Neural cell (in vitro differentiated cells): ENCODE results near the gene SRC. TPM values are rescaled to one million over a fixed set of nuclear protein-coding genes. Genes with fewer than 3 reads are reported as not detected.

Source experiments
- H2AFZ ChIP-seq: fragments of 200-600, 300-800 bp; sonication (generic), shearing (Covaris generic); 2 replicates; pipeline ENCODE4 v1.6.0; 2014; ENCODE audit warnings: low read depth, mild to moderate bottlenecking, antibody characterized with exemption, low read length, moderate library complexity
- H3F3A ChIP-seq: fragments of 200-600 bp; shearing (Covaris generic); 2 replicates; pipeline ENCODE4 v1.6.1; 2016; ENCODE audit warnings: mild to moderate bottlenecking, moderate library complexity, mixed read lengths, antibody characterized with exemption, low read length; ENCODE audit not compliant: insufficient read depth, poor library complexity, severe bottlenecking
- H3K27ac ChIP-seq: fragments of 200-600, 300-800 bp; sonication (generic), shearing (Covaris generic); 2 replicates; pipeline ENCODE4 v1.5.1; 2014; ENCODE audit warnings: mild to moderate bottlenecking, low read length, moderate library complexity
- H3K27me3 ChIP-seq: fragments of 300-800, 200-600 bp; sonication (generic), shearing (Covaris generic); 2 replicates; pipeline ENCODE4 v1.6.0; 2014; ENCODE audit warnings: mild to moderate bottlenecking, low read depth, low read length, moderate library complexity; ENCODE audit not compliant: insufficient read depth
- H3K36me3 ChIP-seq: fragments of 300-800, 200-600 bp; sonication (generic), shearing (Covaris generic); 2 replicates; pipeline ENCODE4 v1.5.1; 2014; ENCODE audit warnings: mild to moderate bottlenecking, antibody characterized with exemption, low read length, moderate library complexity; ENCODE audit not compliant: insufficient read depth
- H3K4me2 ChIP-seq: fragments of 300-800, 200-600 bp; sonication (generic), shearing (Covaris generic); 2 replicates; pipeline ENCODE4 v1.6.0; 2014; ENCODE audit warnings: mild to moderate bottlenecking, low read length
- H3K4me3 ChIP-seq: fragments of 300-800, 200-600 bp; sonication (generic), shearing (Covaris generic); 2 replicates; pipeline ENCODE4 v1.5.1; 2014; ENCODE audit warnings: mild to moderate bottlenecking, low read length, moderate library complexity
- H3K79me2 ChIP-seq: fragments of 200-600 bp; shearing (Covaris generic); replicated peaks from 2 replicates; pipeline ENCODE4 v1.6.0; 2014; ENCODE audit warnings: mild to moderate bottlenecking, low read length, moderate library complexity; ENCODE audit not compliant: insufficient read depth
- H3K9ac ChIP-seq: fragments of 300-800, 200-600 bp; sonication (generic), shearing (Covaris generic); 2 replicates; pipeline ENCODE4 v1.6.1; 2016; ENCODE audit warnings: mild to moderate bottlenecking, low read length, mixed read lengths
- H3K9me2 ChIP-seq: fragments of 200-600 bp; shearing (Covaris generic); 2 replicates; pipeline ENCODE4 v1.6.1; 2016; ENCODE audit warnings: mild to moderate bottlenecking, low read length, mixed read lengths; ENCODE audit not compliant: insufficient read depth
- H3K9me3 ChIP-seq: fragments of 200-600, 300-800 bp; sonication (generic), shearing (Covaris generic); 2 replicates; pipeline ENCODE4 v1.6.1; 2016; ENCODE audit warnings: mild to moderate bottlenecking, mixed run types, low read length, moderate library complexity, mixed read lengths
- H4K20me1 ChIP-seq: fragments of 200-600 bp; shearing (Covaris generic); 2 replicates; pipeline ENCODE4 v1.6.1; 2016; ENCODE audit warnings: mild to moderate bottlenecking, mixed run types; ENCODE audit not compliant: insufficient read depth
- EP300 ChIP-seq: fragments of 450-650 bp; conservative IDR thresholded peaks from 2 replicates; pipeline ENCODE4 v1.6.1; 2014; ENCODE audit warnings: antibody characterized with exemption, mild to moderate bottlenecking, moderate library complexity; ENCODE audit not compliant: poor library complexity, severe bottlenecking
- EZH2 ChIP-seq: fragments of 200-600, 300-800 bp; shearing (Covaris generic), sonication (generic); IDR thresholded peaks from 2 replicates; pipeline ENCODE4 v1.6.1; 2014; ENCODE audit warnings: antibody characterized with exemption, low read length, borderline replicate concordance, mild to moderate bottlenecking; ENCODE audit not compliant: insufficient read depth, poor library complexity, severe bottlenecking
- MXI1 ChIP-seq: fragments of 450-650 bp; conservative IDR thresholded peaks from 2 replicates; pipeline ENCODE4 v1.6.1; 2014; ENCODE audit warnings: antibody characterized with exemption, mild to moderate bottlenecking; ENCODE audit not compliant: poor library complexity, severe bottlenecking
- POLR2AphosphoS5 ChIP-seq: IDR thresholded peaks from 2 replicates; pipeline ENCODE4 v1.6.1; 2012
- RAD21 ChIP-seq: fragments of 450-650 bp; conservative IDR thresholded peaks from 2 replicates; pipeline ENCODE4 v1.6.1; 2014; ENCODE audit warnings: antibody characterized with exemption, mild to moderate bottlenecking, moderate library complexity
- SMC3 ChIP-seq: fragments of 450-650 bp; conservative IDR thresholded peaks from 2 replicates; pipeline ENCODE4 v1.6.1; 2014; ENCODE audit warnings: antibody characterized with exemption, mild to moderate bottlenecking, moderate library complexity; ENCODE audit not compliant: poor library complexity
- TAF1 ChIP-seq: IDR thresholded peaks from 2 replicates; pipeline ENCODE4 v1.6.1; 2012; ENCODE audit warnings: low read depth
- polyA plus RNA-seq: library from polyadenylated mRNA; depleted of rRNA; stranded (reverse); fragments of >200 nt; gene quantifications from 2 replicates; pipeline ENCODE4 v1.2.3, GENCODE V29; 2014
- TF ChIP-seq, protein P1 (sequence below): fragments of 450-650 bp; IDR thresholded peaks from 2 replicates; pipeline ENCODE4 v1.5.1; 2014; ENCODE audit warnings: antibody characterized with exemption, mild to moderate bottlenecking, moderate library complexity; ENCODE audit not compliant: poor library complexity, severe bottlenecking
- TF ChIP-seq, protein P2 (sequence below): IDR thresholded peaks from 2 replicates; pipeline ENCODE4 v1.6.1; 2012; ENCODE audit warnings: borderline replicate concordance

The SRC gene
- polyA plus RNA-seq, 1 donor from 2014 or later, result 39.0 TPM

DNA sequence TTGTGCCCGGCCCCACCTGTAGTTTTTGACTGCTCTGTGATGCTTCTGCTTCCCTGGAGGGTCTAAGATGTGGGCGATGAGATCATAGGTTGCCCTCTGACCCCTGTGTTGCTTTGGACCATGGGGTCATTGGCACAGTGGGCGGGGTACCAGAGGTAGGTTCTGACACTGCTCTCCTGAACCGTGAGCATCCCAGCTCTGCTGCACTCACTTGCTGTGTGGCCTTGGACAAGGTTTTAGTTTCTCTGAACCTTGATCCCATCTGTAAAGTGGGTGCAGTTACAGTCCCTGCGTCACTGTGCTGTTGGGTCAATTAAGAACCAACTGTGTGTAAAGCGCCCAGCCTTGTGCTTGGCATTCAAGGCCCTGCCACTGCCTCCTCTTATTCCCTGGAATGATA, 30.9 kb downstream of the SRC start:
- Histone ChIP-seq H3K27ac (no peak overlapping the region), H3K79me2 (peaks cover 18% of the 10 kb centered on the region)

DNA sequence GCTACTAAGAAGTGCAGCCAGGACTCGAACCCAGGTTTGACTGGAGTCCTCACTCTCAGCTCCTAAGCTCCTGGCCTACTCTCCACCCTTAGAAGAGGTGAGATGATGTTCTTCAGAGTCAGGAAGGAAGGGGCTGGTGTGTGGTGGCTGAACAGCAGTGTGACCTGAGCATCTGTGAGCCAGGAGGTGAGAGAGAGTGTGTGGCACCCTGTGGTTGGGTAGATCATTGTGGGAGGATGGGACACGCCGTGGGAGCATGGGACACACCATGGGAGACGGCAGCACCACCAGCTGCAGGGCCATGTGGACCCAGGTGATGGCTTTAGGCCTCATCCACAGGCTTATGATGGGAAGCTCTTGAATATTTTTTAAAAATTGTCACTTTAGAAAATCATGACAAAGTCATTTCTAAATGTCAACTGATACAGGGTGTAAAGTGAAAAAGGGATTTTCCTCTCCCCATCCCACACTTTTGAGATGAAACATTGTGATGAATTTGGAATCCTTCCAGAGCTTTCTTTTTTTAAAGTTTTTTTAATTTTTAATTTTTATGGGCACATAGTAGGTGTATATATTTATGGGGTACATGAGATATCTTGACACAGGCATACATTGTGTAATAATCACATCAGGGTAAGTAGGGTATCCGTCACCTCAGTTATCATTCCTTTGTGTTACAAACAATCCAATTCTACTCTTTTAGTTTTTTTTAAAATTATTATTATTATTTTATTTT, 31.6 kb downstream of the SRC start:
- H2AFZ ChIP-seq, result no peak overlapping the region
- TF ChIP-seq SMC3, result no peak
- TF ChIP-seq, protein P1, sequence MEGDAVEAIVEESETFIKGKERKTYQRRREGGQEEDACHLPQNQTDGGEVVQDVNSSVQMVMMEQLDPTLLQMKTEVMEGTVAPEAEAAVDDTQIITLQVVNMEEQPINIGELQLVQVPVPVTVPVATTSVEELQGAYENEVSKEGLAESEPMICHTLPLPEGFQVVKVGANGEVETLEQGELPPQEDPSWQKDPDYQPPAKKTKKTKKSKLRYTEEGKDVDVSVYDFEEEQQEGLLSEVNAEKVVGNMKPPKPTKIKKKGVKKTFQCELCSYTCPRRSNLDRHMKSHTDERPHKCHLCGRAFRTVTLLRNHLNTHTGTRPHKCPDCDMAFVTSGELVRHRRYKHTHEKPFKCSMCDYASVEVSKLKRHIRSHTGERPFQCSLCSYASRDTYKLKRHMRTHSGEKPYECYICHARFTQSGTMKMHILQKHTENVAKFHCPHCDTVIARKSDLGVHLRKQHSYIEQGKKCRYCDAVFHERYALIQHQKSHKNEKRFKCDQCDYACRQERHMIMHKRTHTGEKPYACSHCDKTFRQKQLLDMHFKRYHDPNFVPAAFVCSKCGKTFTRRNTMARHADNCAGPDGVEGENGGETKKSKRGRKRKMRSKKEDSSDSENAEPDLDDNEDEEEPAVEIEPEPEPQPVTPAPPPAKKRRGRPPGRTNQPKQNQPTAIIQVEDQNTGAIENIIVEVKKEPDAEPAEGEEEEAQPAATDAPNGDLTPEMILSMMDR, result no peak
- no peak for TF ChIP-seq POLR2AphosphoS5
- no peak for TF ChIP-seq EZH2
- no peak for TF ChIP-seq RAD21
- TF ChIP-seq, protein P2, sequence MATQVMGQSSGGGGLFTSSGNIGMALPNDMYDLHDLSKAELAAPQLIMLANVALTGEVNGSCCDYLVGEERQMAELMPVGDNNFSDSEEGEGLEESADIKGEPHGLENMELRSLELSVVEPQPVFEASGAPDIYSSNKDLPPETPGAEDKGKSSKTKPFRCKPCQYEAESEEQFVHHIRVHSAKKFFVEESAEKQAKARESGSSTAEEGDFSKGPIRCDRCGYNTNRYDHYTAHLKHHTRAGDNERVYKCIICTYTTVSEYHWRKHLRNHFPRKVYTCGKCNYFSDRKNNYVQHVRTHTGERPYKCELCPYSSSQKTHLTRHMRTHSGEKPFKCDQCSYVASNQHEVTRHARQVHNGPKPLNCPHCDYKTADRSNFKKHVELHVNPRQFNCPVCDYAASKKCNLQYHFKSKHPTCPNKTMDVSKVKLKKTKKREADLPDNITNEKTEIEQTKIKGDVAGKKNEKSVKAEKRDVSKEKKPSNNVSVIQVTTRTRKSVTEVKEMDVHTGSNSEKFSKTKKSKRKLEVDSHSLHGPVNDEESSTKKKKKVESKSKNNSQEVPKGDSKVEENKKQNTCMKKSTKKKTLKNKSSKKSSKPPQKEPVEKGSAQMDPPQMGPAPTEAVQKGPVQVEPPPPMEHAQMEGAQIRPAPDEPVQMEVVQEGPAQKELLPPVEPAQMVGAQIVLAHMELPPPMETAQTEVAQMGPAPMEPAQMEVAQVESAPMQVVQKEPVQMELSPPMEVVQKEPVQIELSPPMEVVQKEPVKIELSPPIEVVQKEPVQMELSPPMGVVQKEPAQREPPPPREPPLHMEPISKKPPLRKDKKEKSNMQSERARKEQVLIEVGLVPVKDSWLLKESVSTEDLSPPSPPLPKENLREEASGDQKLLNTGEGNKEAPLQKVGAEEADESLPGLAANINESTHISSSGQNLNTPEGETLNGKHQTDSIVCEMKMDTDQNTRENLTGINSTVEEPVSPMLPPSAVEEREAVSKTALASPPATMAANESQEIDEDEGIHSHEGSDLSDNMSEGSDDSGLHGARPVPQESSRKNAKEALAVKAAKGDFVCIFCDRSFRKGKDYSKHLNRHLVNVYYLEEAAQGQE, result no peak
- no peak for TF ChIP-seq EP300
- no peak for TF ChIP-seq TAF1
- no peak for TF ChIP-seq MXI1
- H3K9me3 ChIP-seq, result no peaks in the 10 kb centered on the region
- peaks cover 16% of the 10 kb centered on the region for H3K79me2 ChIP-seq
- H3K27ac ChIP-seq, result no peak overlapping the region
- H3K9me2 ChIP-seq, result no peaks in the 10 kb centered on the region
- H3K4me3 ChIP-seq, result no peak overlapping the region
- H4K20me1 ChIP-seq, result no peaks in the 10 kb centered on the region
- H3K27me3 ChIP-seq, result no peaks in the 10 kb centered on the region
- H3K9ac ChIP-seq, result no peak overlapping the region
- H3K4me2 ChIP-seq, result no peak overlapping the region
- H3K36me3 ChIP-seq, result no peaks in the 10 kb centered on the region
- peaks cover 3% of the 10 kb centered on the region for H3F3A ChIP-seq

More for the DNA sequence above, 30.9 kb downstream of the SRC start:
- no peaks in the 10 kb centered on the region for H3K36me3 ChIP-seq
- H3K4me3 ChIP-seq, result no peak overlapping the region
- H3K4me2 ChIP-seq, result no peak overlapping the region
- H3F3A ChIP-seq, result peaks cover 3% of the 10 kb centered on the region
- H3K27me3 ChIP-seq, result no peaks in the 10 kb centered on the region
- no peaks in the 10 kb centered on the region for H3K9me3 ChIP-seq
- TF ChIP-seq POLR2AphosphoS5, result no peak
- no peak for TF ChIP-seq EP300
- TF ChIP-seq, protein P1, result no peak
- H2AFZ ChIP-seq, result no peak overlapping the region
- no peaks in the 10 kb centered on the region for H4K20me1 ChIP-seq
- no peaks in the 10 kb centered on the region for H3K9me2 ChIP-seq
- no peak overlapping the region for H3K9ac ChIP-seq
